Measurements from ENCODE around the gene CLCN1.
"Not testable (repeated sequence)": the region's sequence is repeated elsewhere in the genome, so short reads cannot be mapped to it uniquely, and the experiment has no call there.

The CLCN1 gene

GRCh38 chr7:143315776-143316175 lies at the start of gene CLCN1:
Gene CLCN1, plus strand, starts transcription at chr7:143316111. Its CDS starts 102 bp downstream, at chr7:143316213.
- DNase-seq: no peak

DNA sequence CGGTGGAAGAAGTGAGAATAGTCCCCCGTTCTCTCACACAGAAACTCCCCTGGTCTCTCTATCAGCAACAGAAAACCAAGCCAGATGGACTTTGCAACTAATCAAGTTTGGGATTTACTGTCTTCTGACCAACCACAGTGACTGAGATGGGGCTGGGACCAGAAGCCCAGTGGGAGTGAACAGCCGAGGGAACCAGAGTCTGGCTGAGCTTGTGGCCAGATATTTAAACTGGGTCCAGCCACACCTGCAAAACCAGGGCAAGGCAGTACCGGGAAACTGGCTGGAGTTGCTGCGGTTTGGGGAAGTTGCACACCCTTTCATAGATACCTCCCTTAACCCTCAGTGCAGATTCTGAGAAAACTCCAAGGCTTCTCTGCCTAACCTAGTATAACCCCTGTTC lies 46.7 kb upstream of the CLCN1 start:
- no peak for DNase-seq

GRCh38 chr7:143271240-143271639 lies 44.7 kb upstream of the CLCN1 start:
- DNase-seq: no peak

GRCh38 chr7:143272871-143273270 lies 43.0 kb upstream of the CLCN1 start:
- DNase-seq: no peak

DNA sequence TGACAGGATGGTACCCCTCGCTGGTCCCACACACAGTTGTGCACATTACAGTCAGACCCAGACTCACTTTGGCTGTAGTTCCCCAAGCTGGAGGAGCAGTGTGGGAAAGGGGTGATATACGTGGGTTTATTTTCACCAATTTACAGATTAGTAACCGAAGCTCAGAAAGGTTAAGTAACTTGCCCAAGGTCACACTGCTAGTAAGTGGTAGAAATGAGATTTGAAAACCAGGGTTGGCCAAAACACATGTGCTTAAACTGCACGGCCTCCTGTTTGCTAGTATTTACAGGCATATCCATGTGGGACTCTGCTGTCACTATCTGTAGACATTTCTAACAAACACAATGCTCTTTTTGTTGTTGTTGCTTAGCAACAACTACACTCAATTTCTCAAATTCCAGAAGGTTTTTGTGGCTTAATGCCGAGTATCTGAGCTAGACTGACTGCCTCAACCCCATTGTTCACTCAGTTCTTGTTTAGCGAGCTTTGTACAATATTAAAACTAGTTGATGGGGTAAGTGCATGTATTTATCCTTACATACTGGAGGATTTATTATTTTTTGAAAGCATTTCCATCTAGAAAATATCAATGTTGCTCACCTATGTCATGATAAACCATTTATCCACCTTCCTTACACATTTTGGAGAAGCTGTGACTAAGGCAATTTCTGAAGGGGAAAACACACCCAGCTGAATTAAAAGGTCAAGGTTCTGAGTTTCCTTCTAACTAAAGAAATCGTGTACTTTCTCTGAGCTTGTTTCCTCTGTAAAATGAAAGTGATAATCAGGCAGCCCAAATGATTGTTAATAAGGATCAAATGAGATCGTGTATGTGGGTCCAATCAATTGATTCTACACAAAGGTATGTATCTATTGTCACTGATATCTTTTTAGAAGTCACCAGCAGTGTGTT lies 36.5 kb upstream of the CLCN1 start:
- DNase-seq: no peak

DNA sequence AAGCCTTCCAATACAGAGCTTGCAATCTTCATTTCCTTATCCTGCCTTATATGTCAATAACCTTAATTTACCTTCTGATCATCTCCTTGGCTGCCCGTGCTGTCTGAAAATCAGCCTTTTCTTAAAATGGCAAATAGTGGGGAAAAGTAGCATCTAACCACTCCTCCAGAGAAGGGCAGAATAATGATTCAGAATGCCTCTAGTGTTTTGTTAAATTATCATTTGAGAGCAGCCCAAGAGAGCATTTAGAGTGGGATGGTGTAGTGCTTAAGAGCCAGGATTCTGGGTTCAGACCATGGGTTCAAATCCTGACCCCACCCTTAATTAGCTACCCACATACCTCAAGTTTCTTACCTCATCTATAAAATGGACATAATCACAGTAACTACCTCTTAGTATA lies 35.8 kb upstream of the CLCN1 start:
- no peak for DNase-seq

DNA sequence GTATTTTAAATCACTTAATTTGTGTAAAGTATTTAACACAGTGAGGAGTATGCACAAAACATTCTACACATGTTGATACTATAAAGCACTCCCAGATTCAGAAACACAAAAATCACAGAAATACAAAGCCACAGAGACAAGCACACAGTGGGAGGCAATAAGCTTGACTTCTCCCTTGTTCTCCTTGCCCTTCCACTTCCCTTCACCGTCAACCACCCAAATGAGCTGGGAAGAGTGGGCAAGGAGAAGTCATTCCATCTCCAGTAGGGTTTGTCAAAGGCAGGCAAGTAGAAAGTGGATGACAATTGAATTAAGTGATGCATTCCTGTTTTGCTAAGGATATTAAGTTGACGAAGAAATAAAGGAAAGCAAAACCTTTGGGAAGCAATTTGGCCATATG lies 35.3 kb upstream of the CLCN1 start:
- DNase-seq: no peak

DNA sequence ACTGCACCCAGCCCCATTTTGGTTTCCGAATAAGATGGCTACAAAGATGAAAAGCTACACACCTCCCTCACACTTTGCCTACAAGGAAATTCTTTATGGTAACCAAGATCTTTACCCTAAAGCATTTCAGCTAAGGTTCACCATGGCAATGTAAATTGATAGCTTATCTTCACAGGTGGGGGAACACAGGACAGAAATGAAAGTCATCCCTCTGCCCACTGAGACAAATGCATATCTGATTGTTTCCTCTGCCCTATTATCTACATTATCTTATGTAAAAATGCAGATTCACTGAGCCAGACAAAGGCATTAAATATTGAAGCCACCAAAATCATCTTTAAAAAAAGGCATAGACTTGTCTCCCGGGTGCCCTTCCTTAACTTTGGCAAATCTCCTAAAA lies 34.4 kb upstream of the CLCN1 start:
- no peak for DNase-seq

- no peak for DNase-seq
Observed at GRCh38 chr7:143282124-143282523, 33.8 kb upstream of the CLCN1 start.

GRCh38 chr7:143283381-143283780 lies 32.5 kb upstream of the CLCN1 start:
- no peak for DNase-seq

DNA sequence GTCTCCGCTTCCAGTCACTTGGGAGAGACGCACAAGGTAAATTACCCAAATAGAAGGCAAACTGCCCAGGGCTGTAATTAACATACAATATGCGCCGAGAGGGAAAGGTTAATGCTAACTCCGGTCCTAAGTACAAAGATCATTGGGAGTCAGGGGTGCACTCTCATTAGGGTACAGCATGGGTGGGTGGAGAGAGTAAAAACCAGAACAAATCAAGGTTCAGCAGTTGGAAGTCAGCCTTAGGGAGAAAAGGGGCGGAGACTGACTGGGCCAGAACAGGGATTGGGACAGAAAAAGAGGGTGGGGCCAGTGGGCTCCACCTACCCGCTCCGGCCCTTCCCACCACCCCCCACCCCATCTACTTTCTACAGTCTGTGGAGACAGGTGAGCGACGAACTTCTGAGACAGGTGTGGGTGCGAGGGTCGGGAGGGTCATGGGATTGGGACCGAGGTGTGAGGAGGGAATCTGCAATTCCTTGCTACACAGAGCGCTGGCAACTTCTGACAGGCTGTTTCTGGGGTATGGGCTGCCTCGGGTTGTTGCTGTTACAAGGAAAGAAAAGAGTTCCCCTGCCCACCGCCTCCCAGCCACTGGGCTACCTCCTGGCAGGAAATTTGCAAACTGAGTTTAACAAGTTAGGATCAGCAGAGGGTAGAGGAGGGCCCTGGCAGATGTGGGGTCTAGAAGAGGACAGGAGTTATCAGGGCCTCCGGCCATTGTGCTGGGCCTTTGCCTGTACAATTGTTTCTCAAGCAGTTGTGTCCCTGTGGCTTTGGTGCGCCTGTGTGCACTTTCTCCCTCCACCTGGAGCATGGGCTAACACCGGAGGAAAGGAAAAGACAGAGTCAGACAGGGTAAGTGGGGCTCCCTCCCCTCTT lies 31.1 kb upstream of the CLCN1 start, which contains the start of gene TMEM139:
TMEM139 (plus strand) TSS at position 368 of the 879 bp plus-strand sequence. CDS start 1,000 bp downstream, outside the sequence.
- DNase-seq: no peak

DNA sequence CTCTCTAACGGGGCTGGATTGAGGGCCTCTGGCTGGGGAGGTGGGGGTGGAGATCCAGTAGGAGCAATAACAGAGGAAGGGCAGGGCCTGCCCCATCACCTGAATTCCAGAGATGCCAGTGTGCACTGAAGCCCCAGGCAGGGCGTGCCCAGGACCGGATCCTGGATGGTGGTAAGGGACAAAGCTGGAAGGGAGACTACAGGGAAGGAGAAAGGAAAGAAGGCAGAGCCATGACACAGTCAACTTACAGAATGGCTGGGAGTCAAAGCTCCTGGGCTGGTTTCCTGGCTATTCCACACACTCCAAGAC lies 30.5 kb upstream of the CLCN1 start:
- DNase-seq: no peak

- no peak for DNase-seq
Observed at GRCh38 chr7:143285806-143286521, 29.9 kb upstream of the CLCN1 start.

DNA sequence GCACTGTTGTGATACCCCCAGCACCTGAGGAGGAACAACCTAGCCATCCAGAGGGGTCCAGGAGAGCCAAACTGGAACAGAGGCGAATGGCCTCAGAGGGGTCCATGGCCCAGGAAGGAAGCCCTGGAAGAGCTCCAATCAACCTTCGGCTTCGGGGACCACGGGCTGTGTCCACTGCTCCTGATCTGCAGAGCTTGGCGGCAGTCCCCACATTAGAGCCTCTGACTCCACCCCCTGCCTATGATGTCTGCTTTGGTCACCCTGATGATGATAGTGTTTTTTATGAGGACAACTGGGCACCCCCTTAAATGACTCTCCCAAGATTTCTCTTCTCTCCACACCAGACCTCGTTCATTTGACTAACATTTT lies 29.4 kb upstream of the CLCN1 start:
- no peak for DNase-seq

DNA sequence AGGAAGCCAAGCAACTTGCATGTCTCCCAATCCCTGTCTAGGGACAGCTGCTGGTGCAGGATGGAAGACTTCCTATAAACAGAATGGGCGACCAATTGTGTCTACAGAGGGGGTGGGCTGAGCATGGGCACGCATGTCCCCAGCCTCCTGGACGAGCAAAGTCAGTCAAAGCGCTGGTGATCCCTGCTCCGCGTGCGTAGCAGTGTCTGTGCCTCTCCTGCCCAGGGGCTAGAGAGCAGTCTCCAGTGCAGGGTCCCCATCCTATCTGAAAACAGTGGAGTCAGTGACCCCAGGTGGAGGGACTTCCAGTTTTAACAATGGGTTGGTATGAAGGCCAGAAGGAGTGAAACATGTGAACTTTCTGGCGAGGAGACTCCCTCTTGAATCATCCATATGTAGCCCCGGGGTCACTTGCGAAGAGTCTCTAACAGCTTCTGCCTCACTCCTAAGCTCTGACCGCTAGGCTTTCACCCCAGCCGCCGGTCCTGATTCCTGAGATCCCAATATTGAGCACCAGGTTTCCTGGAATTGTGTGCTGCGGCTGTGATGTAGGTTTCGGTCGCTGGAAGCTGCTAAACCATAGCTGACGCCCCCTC lies 28.5 kb upstream of the CLCN1 start:
- DNase-seq: no peak

DNA sequence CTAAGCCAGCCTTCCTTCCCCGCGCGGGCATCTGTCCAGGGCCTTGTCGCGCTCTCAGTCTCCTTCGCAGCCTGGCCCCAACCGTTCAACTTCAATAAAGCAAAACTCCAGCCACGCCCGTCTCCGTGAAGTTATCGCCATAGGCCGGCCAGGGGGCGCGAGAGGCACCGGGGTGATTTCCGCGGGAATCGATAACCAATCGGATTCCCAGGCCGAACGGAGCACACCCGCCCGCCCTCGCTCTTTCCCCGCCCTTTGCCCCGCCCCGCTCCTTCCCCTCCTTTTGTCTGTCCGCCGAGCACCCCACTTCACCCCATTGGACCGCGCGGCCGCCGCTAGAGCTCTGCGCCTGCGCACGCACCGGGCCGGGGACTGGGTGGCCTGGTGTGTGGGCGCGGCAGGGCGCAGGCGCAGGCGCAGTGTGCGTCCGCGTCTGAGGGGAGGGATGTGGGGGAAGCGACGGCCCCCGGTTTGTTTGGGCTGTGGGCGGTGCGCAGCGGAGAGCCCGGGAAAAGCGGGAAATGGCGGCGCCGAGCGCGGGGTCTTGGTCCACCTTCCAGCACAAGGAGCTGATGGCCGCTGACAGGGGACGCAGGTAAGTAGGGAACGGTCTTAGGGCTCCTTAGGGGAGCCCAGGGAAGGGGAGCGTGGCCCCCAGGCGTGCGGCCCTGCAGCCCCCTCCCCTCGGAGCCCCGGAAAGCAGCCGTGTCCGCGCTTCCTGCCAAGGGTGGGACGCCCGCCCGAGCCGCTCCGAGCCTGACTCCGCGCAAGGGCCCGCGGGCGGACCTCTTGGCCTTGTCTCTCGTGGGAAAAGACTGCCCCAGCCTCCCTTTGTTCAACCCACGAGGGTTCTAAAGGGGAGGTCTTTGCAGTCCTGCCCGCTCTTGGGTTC lies 27.7 kb upstream of the CLCN1 start, which contains the start of gene CASP2:
CASP2 (plus strand) TSS at position 417 of the 892 bp plus-strand sequence; CDS start at position 522, 105 bp downstream.
- DNase-seq: peak; percentile 99

- no peak for DNase-seq
Observed at GRCh38 chr7:143288836-143289235, 27.1 kb upstream of the CLCN1 start.

- no peak for DNase-seq
Observed at GRCh38 chr7:143289421-143289820, 26.5 kb upstream of the CLCN1 start.

GRCh38 chr7:143289888-143290287 lies 26.0 kb upstream of the CLCN1 start:
- not testable (repeated sequence) for DNase-seq

DNA sequence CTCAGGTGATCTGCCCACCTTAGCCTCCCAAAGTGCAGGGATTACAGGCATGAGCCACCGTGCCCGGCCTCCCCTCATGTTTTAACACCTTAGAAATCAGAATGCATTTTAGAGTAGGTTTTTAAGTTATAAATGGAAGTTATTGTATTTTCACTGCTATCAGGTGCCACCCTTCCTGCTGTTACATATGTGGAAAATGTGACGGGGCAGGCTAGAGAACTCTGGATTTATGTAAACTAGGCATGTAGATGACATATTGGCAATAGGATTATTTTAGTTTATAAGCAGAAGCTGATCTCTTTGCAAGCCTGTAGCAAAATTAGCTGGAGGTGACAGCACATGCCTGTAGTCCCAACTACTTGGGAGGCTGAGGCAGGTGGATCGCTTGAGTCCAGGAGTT lies 25.6 kb upstream of the CLCN1 start:
- no peak for DNase-seq

DNA sequence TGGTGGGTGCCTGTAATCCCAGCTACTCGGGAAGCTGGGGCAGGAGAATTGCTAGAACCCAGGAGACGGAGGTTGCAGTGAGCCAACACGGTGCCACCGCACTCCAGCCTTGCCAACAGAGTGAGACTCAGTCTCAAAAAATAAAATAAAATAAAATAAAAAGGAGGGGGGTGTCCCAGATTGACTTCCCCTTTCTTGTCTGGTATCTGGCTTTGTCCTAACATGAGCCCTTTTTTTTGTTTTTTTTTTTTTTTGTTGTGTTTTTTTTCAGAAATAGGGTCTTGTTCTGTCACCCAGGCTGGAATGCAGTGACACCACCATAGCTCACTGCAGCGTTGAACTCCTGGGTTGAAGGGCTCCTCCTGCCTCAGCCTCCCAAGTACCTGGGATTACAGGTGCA lies 23.0 kb upstream of the CLCN1 start:
- no peak for DNase-seq

- DNase-seq: no peak
Observed at GRCh38 chr7:143295870-143296269, 20.0 kb upstream of the CLCN1 start.

Measured in activated CD8-positive, alpha-beta memory T cell treated with anti-CD3 and anti-CD28 coated beads, Interleukin-2, amount 50 U/mL, for 4 hours (primary cell).